Measurements from ENCODE around the gene DUSP8.
A peak's percentile ranks its signal among the peaks of the same experiment; 100 is the strongest.

GRCh38 chr11:1559111-1559951 lies 12.7 kb downstream of the DUSP8 start:
- TF ChIP-seq POLR2AphosphoS5 (IDR thresholded peaks at IDR 0.05) = peak; percentile 78 to 87 (median 82)
- TF ChIP-seq, protein P1, sequence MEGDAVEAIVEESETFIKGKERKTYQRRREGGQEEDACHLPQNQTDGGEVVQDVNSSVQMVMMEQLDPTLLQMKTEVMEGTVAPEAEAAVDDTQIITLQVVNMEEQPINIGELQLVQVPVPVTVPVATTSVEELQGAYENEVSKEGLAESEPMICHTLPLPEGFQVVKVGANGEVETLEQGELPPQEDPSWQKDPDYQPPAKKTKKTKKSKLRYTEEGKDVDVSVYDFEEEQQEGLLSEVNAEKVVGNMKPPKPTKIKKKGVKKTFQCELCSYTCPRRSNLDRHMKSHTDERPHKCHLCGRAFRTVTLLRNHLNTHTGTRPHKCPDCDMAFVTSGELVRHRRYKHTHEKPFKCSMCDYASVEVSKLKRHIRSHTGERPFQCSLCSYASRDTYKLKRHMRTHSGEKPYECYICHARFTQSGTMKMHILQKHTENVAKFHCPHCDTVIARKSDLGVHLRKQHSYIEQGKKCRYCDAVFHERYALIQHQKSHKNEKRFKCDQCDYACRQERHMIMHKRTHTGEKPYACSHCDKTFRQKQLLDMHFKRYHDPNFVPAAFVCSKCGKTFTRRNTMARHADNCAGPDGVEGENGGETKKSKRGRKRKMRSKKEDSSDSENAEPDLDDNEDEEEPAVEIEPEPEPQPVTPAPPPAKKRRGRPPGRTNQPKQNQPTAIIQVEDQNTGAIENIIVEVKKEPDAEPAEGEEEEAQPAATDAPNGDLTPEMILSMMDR (IDR thresholded peaks at IDR 0.05) = peak in 1 of 4 experiments; percentile 19
- peak in 1 of 2 donors; percentile 13 for TF ChIP-seq POLR2A (IDR thresholded peaks at IDR 0.05)

Measured in sigmoid colon (tissue), 4 donors.